MM.1S (cell line): Measurements from ENCODE around the gene DRC7.

Experiments
- DNase-seq: peaks from one replicate; pipeline ENCODE4 v3.0.0-alpha.2; 2015
- H2AFZ ChIP-seq: fragments of 300-600 bp; sonication (generic); 2 replicates; pipeline ENCODE4 v1.6.0; 2016; ENCODE audit warnings: antibody characterized with exemption, low read length
- H3F3A ChIP-seq: fragments of 300-600 bp; sonication (generic); 2 replicates; pipeline ENCODE4 v1.6.1; 2016; ENCODE audit warnings: mild to moderate bottlenecking, antibody characterized with exemption, low read length, moderate library complexity, mixed read lengths; ENCODE audit not compliant: insufficient read depth
- H3K27ac ChIP-seq: fragments of 300-600 bp; sonication (generic); 2 replicates; pipeline ENCODE4 v1.5.1; 2016; ENCODE audit warnings: mild to moderate bottlenecking, low read length
- H3K27me3 ChIP-seq: fragments of 300-600 bp; sonication (generic); replicated peaks from 2 replicates; pipeline ENCODE4 v1.6.0; 2016; ENCODE audit warnings: low read length; ENCODE audit not compliant: insufficient read depth
- H3K36me3 ChIP-seq: fragments of 300-600 bp; sonication (generic); replicated peaks from 2 replicates; pipeline ENCODE4 v1.6.1; 2016; ENCODE audit warnings: mild to moderate bottlenecking, low read length, mixed read lengths; ENCODE audit not compliant: insufficient read depth
- H3K4me1 ChIP-seq: fragments of 300-600 bp; sonication (generic); 2 replicates; pipeline ENCODE4 v1.6.1; 2016; ENCODE audit warnings: low read length, mixed read lengths
- H3K4me2 ChIP-seq: fragments of 300-600 bp; sonication (generic); 2 replicates; pipeline ENCODE4 v1.6.0; 2016; ENCODE audit warnings: low read depth, low read length
- H3K4me3 ChIP-seq: fragments of 300-600 bp; sonication (generic); 2 replicates; pipeline ENCODE4 v1.5.1; 2016; ENCODE audit warnings: low read length, mixed read lengths
- H3K79me2 ChIP-seq: fragments of 300-600 bp; sonication (generic); 2 replicates; pipeline ENCODE4 v1.6.1; 2016; ENCODE audit warnings: mixed run types, low read length, mixed read lengths
- H3K9ac ChIP-seq: fragments of 300-600 bp; sonication (generic); 2 replicates; pipeline ENCODE4 v1.6.1; 2016; ENCODE audit warnings: low read length, mixed read lengths
- H3K9me2 ChIP-seq: fragments of 300-600 bp; sonication (generic); replicated peaks from 2 replicates; pipeline ENCODE4 v1.6.1; 2016; ENCODE audit warnings: mild to moderate bottlenecking, low read length, mixed read lengths; ENCODE audit not compliant: insufficient read depth
- H3K9me3 ChIP-seq: fragments of 300-600 bp; sonication (generic); replicated peaks from 2 replicates; pipeline ENCODE4 v1.6.1; 2016; ENCODE audit warnings: mild to moderate bottlenecking, low read length, mixed read lengths; ENCODE audit not compliant: insufficient read depth
- H4K20me1 ChIP-seq: fragments of 300-600 bp; sonication (generic); 2 replicates; pipeline ENCODE4 v1.6.1; 2016; ENCODE audit warnings: mild to moderate bottlenecking, low read length, moderate library complexity, mixed read lengths; ENCODE audit not compliant: insufficient read depth
- CTCF ChIP-seq: fragments of 300-600 bp; sonication (generic); IDR thresholded peaks from 2 replicates; pipeline ENCODE4 v1.5.1; 2016; ENCODE audit warnings: antibody characterized with exemption, low read length, mixed read lengths
- EZH2 ChIP-seq: fragments of 300-600 bp; sonication (generic); optimal IDR thresholded peaks from 2 replicates; pipeline ENCODE3; 2017; ENCODE audit warnings: low read depth, mild to moderate bottlenecking, antibody characterized with exemption, low read length, mixed read lengths
- EZH2phosphoT487 ChIP-seq: fragments of 300-600 bp; sonication (generic); IDR thresholded peaks from 2 replicates; pipeline ENCODE4 v1.6.1; 2018; ENCODE audit warnings: antibody characterized with exemption, low read length

DRC7 gene

GRCh38 chr16:57697896-57698537 is 3.4 kb downstream of the DRC7 start:
- Histone ChIP-seq H3K9me2 (no peaks in the 10 kb centered on the region), H3K9me3 (no peaks in the 10 kb centered on the region), H3K27me3 (no peaks in the 10 kb centered on the region), H3K4me3 (no peak overlapping the region), H4K20me1 (no peaks in the 10 kb centered on the region), H3K27ac (no peak overlapping the region), H3K79me2 (no peaks in the 10 kb centered on the region), H3K36me3 (no peaks in the 10 kb centered on the region), H3K9ac (no peak overlapping the region), H2AFZ (no peak overlapping the region), H3K4me1 (no peaks in the 10 kb centered on the region), H3F3A (no peaks in the 10 kb centered on the region), H3K4me2 (no peak overlapping the region)
- DNase-seq, result no peak
- no peak for TF ChIP-seq EZH2
- TF ChIP-seq EZH2phosphoT487, result no peak
- TF ChIP-seq CTCF, result no peak

DNA sequence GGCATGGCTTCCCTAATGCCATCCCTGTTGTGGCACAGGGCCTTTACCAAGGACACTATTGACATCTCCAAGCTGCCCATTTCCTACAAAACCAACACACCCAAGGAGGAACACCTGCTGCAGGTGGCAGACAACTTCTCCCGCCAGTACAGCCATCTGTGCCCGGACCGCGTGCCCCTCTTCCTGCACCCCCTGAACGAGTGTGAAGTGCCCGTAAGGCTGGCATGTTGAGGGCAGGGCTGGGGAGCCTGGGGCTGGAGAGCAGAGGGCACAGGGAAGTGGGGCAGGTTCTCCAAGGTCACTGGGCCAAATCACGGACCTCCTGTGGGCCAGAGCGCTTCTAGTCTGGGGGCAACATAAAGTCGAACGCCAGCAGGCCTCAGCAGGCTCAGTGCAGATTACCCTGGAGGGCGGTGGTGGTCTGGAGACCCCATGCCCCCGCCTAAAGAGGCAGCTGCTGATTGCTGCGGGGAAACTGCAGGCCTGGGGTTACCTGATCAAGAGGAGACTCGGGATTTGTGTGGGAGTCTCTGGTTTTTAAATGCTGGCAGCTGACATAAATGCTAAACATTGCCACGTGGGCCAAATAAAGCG is 4.3 kb downstream of the DRC7 start:
- no peaks in the 10 kb centered on the region for H3K9me2 ChIP-seq
- no peak overlapping the region for H3K9ac ChIP-seq
- DNase-seq, result no peak
- no peaks in the 10 kb centered on the region for H3K27me3 ChIP-seq
- H2AFZ ChIP-seq, result no peak overlapping the region
- TF ChIP-seq EZH2phosphoT487, result no peak
- H3K27ac ChIP-seq, result no peak overlapping the region
- H3K4me1 ChIP-seq, result no peaks in the 10 kb centered on the region
- no peaks in the 10 kb centered on the region for H3K79me2 ChIP-seq
- H3K4me3 ChIP-seq, result no peak overlapping the region
- no peaks in the 10 kb centered on the region for H3F3A ChIP-seq
- H3K4me2 ChIP-seq, result no peak overlapping the region
- H3K9me3 ChIP-seq, result no peaks in the 10 kb centered on the region
- no peaks in the 10 kb centered on the region for H3K36me3 ChIP-seq
- no peaks in the 10 kb centered on the region for H4K20me1 ChIP-seq

GRCh38 chr16:57699481-57699880 is 4.9 kb downstream of the DRC7 start:
- no peaks in the 10 kb centered on the region for H4K20me1 ChIP-seq
- H3K4me1 ChIP-seq, result no peaks in the 10 kb centered on the region
- TF ChIP-seq EZH2 (no peak), EZH2phosphoT487 (no peak), CTCF (no peak)
- H3K9me2 ChIP-seq, result no peaks in the 10 kb centered on the region
- no peaks in the 10 kb centered on the region for H3K79me2 ChIP-seq
- no peaks in the 10 kb centered on the region for H3F3A ChIP-seq
- no peak overlapping the region for H3K4me2 ChIP-seq
- no peak for DNase-seq
- 0 out of 2 replicates have a peak, but pooled peaks cover 4% of the 10 kb centered on the region for H3K27me3 ChIP-seq
- H3K9ac ChIP-seq, result no peak overlapping the region
- H3K4me3 ChIP-seq, result no peak overlapping the region
- no peaks in the 10 kb centered on the region for H3K36me3 ChIP-seq
- H3K9me3 ChIP-seq, result no peaks in the 10 kb centered on the region
- H3K27ac ChIP-seq, result no peak overlapping the region
- no peak overlapping the region for H2AFZ ChIP-seq

- H3K4me2 ChIP-seq, result no peak overlapping the region
- H3K9me2 ChIP-seq, result no peaks in the 10 kb centered on the region
- no peak overlapping the region for H2AFZ ChIP-seq
- H3K9me3 ChIP-seq, result no peaks in the 10 kb centered on the region
- DNase-seq, result no peak
- H3K4me3 ChIP-seq, result no peak overlapping the region
- H3K79me2 ChIP-seq, result no peaks in the 10 kb centered on the region
- H3F3A ChIP-seq, result no peaks in the 10 kb centered on the region
- no peaks in the 10 kb centered on the region for H4K20me1 ChIP-seq
- no peaks in the 10 kb centered on the region for H3K36me3 ChIP-seq
- H3K4me1 ChIP-seq, result no peaks in the 10 kb centered on the region
- H3K27ac ChIP-seq, result no peak overlapping the region
- no peak overlapping the region for H3K9ac ChIP-seq
- no peak for TF ChIP-seq EZH2phosphoT487
- no peak for TF ChIP-seq EZH2
- no peak for TF ChIP-seq CTCF
- H3K27me3 ChIP-seq, result 0 out of 2 replicates have a peak, but pooled peaks cover 7% of the 10 kb centered on the region
Measured at GRCh38 chr16:57699899-57700298, 5.3 kb downstream of the DRC7 start.
